ENCODE measurements around the gene SMYD3.

SMYD3 gene

GRCh38 chr1:246491551-246492053 lies 15.5 kb downstream of the SMYD3 start:
- H3K27ac ChIP-seq (replicated peaks), result no peak overlapping the region
- H3K4me3 ChIP-seq (replicated peaks; ENCODE audit: insufficient read depth, low read length), result no peak overlapping the region
- no peak for DNase-seq (ENCODE audit: low read depth in 1 of 2, low spot score in 1 of 2)
- TF ChIP-seq POLR2AphosphoS5 (IDR thresholded peaks at IDR 0.05; ENCODE audit: low read depth), result no peak
- no peak for TF ChIP-seq SPI1 (IDR thresholded peaks at IDR 0.05; ENCODE audit: borderline replicate concordance, low read depth)
- TF ChIP-seq GABPA (IDR thresholded peaks at IDR 0.05; ENCODE audit: low read depth), result no peak
- TF ChIP-seq, protein P1, sequence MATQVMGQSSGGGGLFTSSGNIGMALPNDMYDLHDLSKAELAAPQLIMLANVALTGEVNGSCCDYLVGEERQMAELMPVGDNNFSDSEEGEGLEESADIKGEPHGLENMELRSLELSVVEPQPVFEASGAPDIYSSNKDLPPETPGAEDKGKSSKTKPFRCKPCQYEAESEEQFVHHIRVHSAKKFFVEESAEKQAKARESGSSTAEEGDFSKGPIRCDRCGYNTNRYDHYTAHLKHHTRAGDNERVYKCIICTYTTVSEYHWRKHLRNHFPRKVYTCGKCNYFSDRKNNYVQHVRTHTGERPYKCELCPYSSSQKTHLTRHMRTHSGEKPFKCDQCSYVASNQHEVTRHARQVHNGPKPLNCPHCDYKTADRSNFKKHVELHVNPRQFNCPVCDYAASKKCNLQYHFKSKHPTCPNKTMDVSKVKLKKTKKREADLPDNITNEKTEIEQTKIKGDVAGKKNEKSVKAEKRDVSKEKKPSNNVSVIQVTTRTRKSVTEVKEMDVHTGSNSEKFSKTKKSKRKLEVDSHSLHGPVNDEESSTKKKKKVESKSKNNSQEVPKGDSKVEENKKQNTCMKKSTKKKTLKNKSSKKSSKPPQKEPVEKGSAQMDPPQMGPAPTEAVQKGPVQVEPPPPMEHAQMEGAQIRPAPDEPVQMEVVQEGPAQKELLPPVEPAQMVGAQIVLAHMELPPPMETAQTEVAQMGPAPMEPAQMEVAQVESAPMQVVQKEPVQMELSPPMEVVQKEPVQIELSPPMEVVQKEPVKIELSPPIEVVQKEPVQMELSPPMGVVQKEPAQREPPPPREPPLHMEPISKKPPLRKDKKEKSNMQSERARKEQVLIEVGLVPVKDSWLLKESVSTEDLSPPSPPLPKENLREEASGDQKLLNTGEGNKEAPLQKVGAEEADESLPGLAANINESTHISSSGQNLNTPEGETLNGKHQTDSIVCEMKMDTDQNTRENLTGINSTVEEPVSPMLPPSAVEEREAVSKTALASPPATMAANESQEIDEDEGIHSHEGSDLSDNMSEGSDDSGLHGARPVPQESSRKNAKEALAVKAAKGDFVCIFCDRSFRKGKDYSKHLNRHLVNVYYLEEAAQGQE (IDR thresholded peaks at IDR 0.05; ENCODE audit: insufficient replicate concordance, low read depth), result no peak
- no peak for TF ChIP-seq CTCF (IDR thresholded peaks at IDR 0.05; ENCODE audit: insufficient read depth, low read length)
- no peaks in the 10 kb centered on the region for H3K27me3 ChIP-seq (ENCODE audit: insufficient read depth, poor library complexity, severe bottlenecking)

GRCh38 chr1:246488674-246489073 lies 18.4 kb downstream of the SMYD3 start:
- no peak for DNase-seq (ENCODE audit: low read depth in 1 of 2, low spot score in 1 of 2)
- no peak for TF ChIP-seq CTCF (IDR thresholded peaks at IDR 0.05; ENCODE audit: insufficient read depth, low read length)
- TF ChIP-seq POLR2AphosphoS5 (IDR thresholded peaks at IDR 0.05; ENCODE audit: low read depth), result no peak
- TF ChIP-seq GABPA (IDR thresholded peaks at IDR 0.05; ENCODE audit: low read depth), result no peak
- TF ChIP-seq, protein P1 (IDR thresholded peaks at IDR 0.05; ENCODE audit: insufficient replicate concordance, low read depth), result no peak
- no peak for TF ChIP-seq SPI1 (IDR thresholded peaks at IDR 0.05; ENCODE audit: borderline replicate concordance, low read depth)
- H3K27ac ChIP-seq (replicated peaks), result no peak overlapping the region

DNA sequence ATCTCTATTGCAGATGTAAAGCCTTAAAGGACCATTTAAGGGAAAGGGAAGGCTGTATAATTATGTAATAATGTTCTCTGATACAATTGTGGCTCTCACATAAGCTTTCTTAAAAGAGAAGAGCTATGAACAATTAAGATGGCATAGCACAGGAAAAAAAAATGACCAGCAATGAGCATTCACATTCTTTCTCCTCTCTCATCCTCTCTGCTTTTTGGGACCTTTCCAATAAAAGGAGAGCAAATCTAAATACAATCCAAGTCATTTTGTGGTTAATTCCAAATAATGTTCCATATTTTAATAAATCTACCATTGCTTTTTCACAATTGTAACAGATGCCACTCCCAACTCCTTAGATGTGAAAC lies 23.5 kb downstream of the SMYD3 start:
- no peak for TF ChIP-seq GABPA (IDR thresholded peaks at IDR 0.05; ENCODE audit: low read depth)
- no peak for TF ChIP-seq POLR2AphosphoS5 (IDR thresholded peaks at IDR 0.05; ENCODE audit: low read depth)
- TF ChIP-seq, protein P1 (IDR thresholded peaks at IDR 0.05; ENCODE audit: insufficient replicate concordance, low read depth), result no peak
- no peak for TF ChIP-seq SPI1 (IDR thresholded peaks at IDR 0.05; ENCODE audit: borderline replicate concordance, low read depth)
- TF ChIP-seq CTCF (IDR thresholded peaks at IDR 0.05; ENCODE audit: insufficient read depth, low read length), result no peak
- Histone ChIP-seq H3K27ac (replicated peaks) (no peak overlapping the region), H3K4me3 (replicated peaks; ENCODE audit: insufficient read depth, low read length) (no peak overlapping the region), H3K27me3 (ENCODE audit: insufficient read depth, poor library complexity, severe bottlenecking) (no peaks in the 10 kb centered on the region)
- no peak for DNase-seq (ENCODE audit: low read depth in 1 of 2, low spot score in 1 of 2)

More at GRCh38 chr1:246488674-246489073, 18.4 kb downstream of the SMYD3 start:
- Histone ChIP-seq H3K4me3 (replicated peaks; ENCODE audit: insufficient read depth, low read length) (no peak overlapping the region), H3K27me3 (ENCODE audit: insufficient read depth, poor library complexity, severe bottlenecking) (no peaks in the 10 kb centered on the region)
